Skeletal muscle satellite cell (primary cell): ENCODE results near the gene TNRC6A.

Experiments
- H3K27me3 ChIP-seq: 2 replicates; pipeline ENCODE4 v1.7.0; 2013; ENCODE audit warnings: low read length; ENCODE audit not compliant: control insufficient read depth, insufficient read depth
- H3K36me3 ChIP-seq: 2 replicates; pipeline ENCODE4 v1.7.0; 2013; ENCODE audit warnings: mild to moderate bottlenecking, control low read depth, low read length; ENCODE audit not compliant: insufficient read depth
- H3K4me1 ChIP-seq: 2 replicates; pipeline ENCODE4 v1.7.0; 2013; ENCODE audit warnings: low read length; ENCODE audit not compliant: control insufficient read depth, insufficient read depth
- H3K4me2 ChIP-seq: 2 replicates; pipeline ENCODE4 v1.7.0; 2013; ENCODE audit warnings: mild to moderate bottlenecking, low read length
- H3K4me3 ChIP-seq: 2 replicates; pipeline ENCODE4 v1.7.0; 2013; ENCODE audit warnings: low read length
- H3K9ac ChIP-seq: 2 replicates; pipeline ENCODE4 v1.7.0; 2013; ENCODE audit warnings: mild to moderate bottlenecking, low read depth, low read length, moderate library complexity
- H3K9me3 ChIP-seq: replicated peaks from 2 replicates; pipeline ENCODE4 v1.7.0; 2013; ENCODE audit warnings: mild to moderate bottlenecking, control low read depth, low read length

TNRC6A gene

GRCh38 chr16:24819462-24820040 is 90.1 kb downstream of the TNRC6A start:
- no peaks in the 10 kb centered on the region for H3K27me3 ChIP-seq
- no peaks in the 10 kb centered on the region for H3K9me3 ChIP-seq
- peaks cover 8% of the 10 kb centered on the region for H3K4me1 ChIP-seq
- H3K4me3 ChIP-seq: no peak overlapping the region
- no peak overlapping the region for H3K9ac ChIP-seq
- peaks cover 80% of the 10 kb centered on the region for H3K36me3 ChIP-seq
- H3K4me2 ChIP-seq: no peak overlapping the region

- Histone ChIP-seq H3K4me3 (no peak overlapping the region), H3K4me1 (peaks cover 8% of the 10 kb centered on the region), H3K9ac (no peak overlapping the region), H3K27me3 (no peaks in the 10 kb centered on the region), H3K4me2 (no peak overlapping the region), H3K9me3 (no peaks in the 10 kb centered on the region), H3K36me3 (peaks cover 73% of the 10 kb centered on the region)
Observed at GRCh38 chr16:24820522-24820921, 91.1 kb downstream of the TNRC6A start.

- no peak overlapping the region for H3K4me2 ChIP-seq
- no peak overlapping the region for H3K9ac ChIP-seq
- peaks cover 79% of the 10 kb centered on the region for H3K36me3 ChIP-seq
- no peak overlapping the region for H3K4me3 ChIP-seq
- peaks cover 8% of the 10 kb centered on the region for H3K4me1 ChIP-seq
- H3K27me3 ChIP-seq: no peaks in the 10 kb centered on the region
- no peaks in the 10 kb centered on the region for H3K9me3 ChIP-seq
Observed at GRCh38 chr16:24821129-24821528, 91.7 kb downstream of the TNRC6A start.

GRCh38 chr16:24822542-24822941 is 93.1 kb downstream of the TNRC6A start:
- Histone ChIP-seq H3K9me3 (no peaks in the 10 kb centered on the region), H3K4me3 (no peak overlapping the region), H3K27me3 (no peaks in the 10 kb centered on the region), H3K4me1 (peaks cover 8% of the 10 kb centered on the region), H3K36me3 (peaks cover 83% of the 10 kb centered on the region), H3K9ac (no peak overlapping the region), H3K4me2 (no peak overlapping the region)

GRCh38 chr16:24822974-24823373 is 93.5 kb downstream of the TNRC6A start:
- Histone ChIP-seq H3K4me2 (no peak overlapping the region), H3K36me3 (peaks cover 79% of the 10 kb centered on the region), H3K9ac (no peak overlapping the region), H3K27me3 (no peaks in the 10 kb centered on the region), H3K9me3 (no peaks in the 10 kb centered on the region), H3K4me3 (no peak overlapping the region), H3K4me1 (peaks cover 8% of the 10 kb centered on the region)

GRCh38 chr16:24825696-24826095 is 96.2 kb downstream of the TNRC6A start:
- Histone ChIP-seq H3K27me3 (no peaks in the 10 kb centered on the region), H3K36me3 (peaks cover 58% of the 10 kb centered on the region), H3K9me3 (no peaks in the 10 kb centered on the region), H3K4me2 (no peak overlapping the region), H3K9ac (no peak overlapping the region), H3K4me1 (no peaks in the 10 kb centered on the region), H3K4me3 (no peak overlapping the region)

- no peak overlapping the region for H3K9ac ChIP-seq
- H3K4me3 ChIP-seq: no peak overlapping the region
- no peaks in the 10 kb centered on the region for H3K27me3 ChIP-seq
- no peaks in the 10 kb centered on the region for H3K9me3 ChIP-seq
- H3K36me3 ChIP-seq: peaks cover 53% of the 10 kb centered on the region
- no peaks in the 10 kb centered on the region for H3K4me1 ChIP-seq
- no peak overlapping the region for H3K4me2 ChIP-seq
Observed at GRCh38 chr16:24826096-24826690, 96.7 kb downstream of the TNRC6A start.

- Histone ChIP-seq H3K4me1 (no peaks in the 10 kb centered on the region), H3K9me3 (no peaks in the 10 kb centered on the region), H3K27me3 (no peaks in the 10 kb centered on the region), H3K9ac (no peak overlapping the region), H3K4me2 (no peak overlapping the region), H3K36me3 (peaks cover 45% of the 10 kb centered on the region), H3K4me3 (no peak overlapping the region)
Observed at GRCh38 chr16:24826817-24827566, 97.5 kb downstream of the TNRC6A start.

- no peaks in the 10 kb centered on the region for H3K27me3 ChIP-seq
- no peak overlapping the region for H3K9ac ChIP-seq
- H3K4me2 ChIP-seq: no peak overlapping the region
- H3K4me1 ChIP-seq: no peaks in the 10 kb centered on the region
- no peak overlapping the region for H3K4me3 ChIP-seq
- H3K9me3 ChIP-seq: no peaks in the 10 kb centered on the region
- H3K36me3 ChIP-seq: peaks cover 27% of the 10 kb centered on the region
Observed at GRCh38 chr16:24829153-24829552, 99.7 kb downstream of the TNRC6A start.

GRCh38 chr16:24833352-24833751 is 103.9 kb downstream of the TNRC6A start:
- H3K9me3 ChIP-seq: no peaks in the 10 kb centered on the region
- H3K4me1 ChIP-seq: peaks cover 2% of the 10 kb centered on the region
- no peaks in the 10 kb centered on the region for H3K27me3 ChIP-seq
- H3K36me3 ChIP-seq: peaks cover 2% of the 10 kb centered on the region
- no peak overlapping the region for H3K4me2 ChIP-seq
- no peak overlapping the region for H3K4me3 ChIP-seq
- H3K9ac ChIP-seq: no peak overlapping the region

GRCh38 chr16:24834459-24835335 is 105.2 kb downstream of the TNRC6A start:
- Histone ChIP-seq H3K27me3 (no peaks in the 10 kb centered on the region), H3K4me1 (peaks cover 13% of the 10 kb centered on the region), H3K9ac (no peak overlapping the region), H3K9me3 (no peaks in the 10 kb centered on the region), H3K36me3 (no peaks in the 10 kb centered on the region), H3K4me3 (no peak overlapping the region), H3K4me2 (no peak overlapping the region)
